Trophoblast cell (in vitro differentiated cells and primary cell): Measurements from ENCODE around the gene KRT6C.
A peak's percentile ranks its signal among the peaks of the same experiment; 100 is the strongest.

Experiments used
- DNase-seq, 2 donors: peaks; one replicate each; pipeline ENCODE4 v3.0.0-alpha.2; 2016
- H2AFZ ChIP-seq: 2 replicates; pipeline ENCODE4 v1.6.1; 2013; ENCODE audit warnings: low read length, moderate library complexity, mild to moderate bottlenecking; ENCODE audit not compliant: insufficient read depth, poor library complexity
- H2AK5ac ChIP-seq: 2 replicates; pipeline ENCODE4 v1.6.1; 2013; ENCODE audit warnings: mild to moderate bottlenecking, low read length
- H2BK120ac ChIP-seq: 2 replicates; pipeline ENCODE4 v1.6.1; 2013; ENCODE audit warnings: low read length, mild to moderate bottlenecking, moderate library complexity; ENCODE audit not compliant: insufficient read depth, poor library complexity
- H2BK12ac ChIP-seq: 2 replicates; pipeline ENCODE4 v1.6.1; 2013; ENCODE audit warnings: mild to moderate bottlenecking, low read length, moderate library complexity
- H2BK5ac ChIP-seq: 2 replicates; pipeline ENCODE4 v1.6.1; 2013; ENCODE audit warnings: low read length, low read depth, moderate library complexity, mild to moderate bottlenecking; ENCODE audit not compliant: poor library complexity
- H3K14ac ChIP-seq: 2 replicates; pipeline ENCODE4 v1.6.1; 2013; ENCODE audit warnings: mild to moderate bottlenecking, low read length
- H3K18ac ChIP-seq: 2 replicates; pipeline ENCODE4 v1.6.1; 2013; ENCODE audit warnings: mild to moderate bottlenecking, low read length
- H3K23ac ChIP-seq: 2 replicates; pipeline ENCODE4 v1.6.1; 2013; ENCODE audit warnings: low read length
- H3K27ac ChIP-seq: 2 replicates; pipeline ENCODE4 v1.5.1; 2013; ENCODE audit warnings: low read depth, mild to moderate bottlenecking, inconsistent platforms, low read length, moderate library complexity
- H3K27me3 ChIP-seq: 2 replicates; pipeline ENCODE4 v1.6.1; 2013; ENCODE audit warnings: inconsistent platforms, mild to moderate bottlenecking, low read length, moderate library complexity; ENCODE audit not compliant: insufficient read depth
- H3K36me3 ChIP-seq, 2 experiments: 1 replicate in 1 of 2; 2 replicates in 1 of 2; pipeline ENCODE4 v1.6.1; 2013; ENCODE audit warnings: low read length in 2 of 2, mild to moderate bottlenecking in 2 of 2, moderate library complexity in 1 of 2; ENCODE audit not compliant: insufficient read depth in 2 of 2, control insufficient read depth in 1 of 2
- H3K4ac ChIP-seq: 2 replicates; pipeline ENCODE4 v1.6.1; 2013; ENCODE audit warnings: low read depth, mild to moderate bottlenecking, low read length, moderate library complexity
- H3K4me1 ChIP-seq, 2 experiments: 1 replicate in 1 of 2; 2 replicates in 1 of 2; pipeline ENCODE4 v1.6.1; 2013; ENCODE audit warnings: low read length in 2 of 2, mild to moderate bottlenecking in 2 of 2, moderate library complexity in 1 of 2; ENCODE audit not compliant: insufficient read depth in 2 of 2, control insufficient read depth in 1 of 2
- H3K4me2 ChIP-seq: 2 replicates; pipeline ENCODE4 v1.6.1; 2013; ENCODE audit warnings: inconsistent platforms, mild to moderate bottlenecking, low read length, moderate library complexity
- H3K4me3 ChIP-seq: 2 replicates; pipeline ENCODE4 v1.5.1; 2013; ENCODE audit warnings: mild to moderate bottlenecking, low read depth, low read length, inconsistent platforms
- H3K79me1 ChIP-seq: one replicate; pipeline ENCODE4 v1.6.1; 2013; ENCODE audit warnings: low read length
- H3K79me2 ChIP-seq: 2 replicates; pipeline ENCODE4 v1.6.1; 2013; ENCODE audit warnings: low read length, mild to moderate bottlenecking; ENCODE audit not compliant: control insufficient read depth, insufficient read depth, poor library complexity
- H3K9ac ChIP-seq: 2 replicates; pipeline ENCODE4 v1.6.1; 2013; ENCODE audit warnings: mild to moderate bottlenecking, low read length
- H3K9me3 ChIP-seq: 2 replicates; pipeline ENCODE4 v1.6.1; 2013; ENCODE audit warnings: low read depth, mild to moderate bottlenecking, control low read depth, inconsistent platforms, low read length; ENCODE audit not compliant: insufficient read depth
- H4K12ac ChIP-seq: 2 replicates; pipeline ENCODE4 v1.6.1; 2013; ENCODE audit warnings: low read depth, mild to moderate bottlenecking, low read length, moderate library complexity
- H4K8ac ChIP-seq: 2 replicates; pipeline ENCODE4 v1.6.1; 2013; ENCODE audit warnings: low read depth, mild to moderate bottlenecking, low read length, moderate library complexity
- H4K91ac ChIP-seq: one replicate; pipeline ENCODE4 v1.6.1; 2013; ENCODE audit warnings: low read depth, mild to moderate bottlenecking, low read length, moderate library complexity
- WGBS: extraction: QIAGEN DNeasy Blood & Tissue Kit; methylation state at CpG from one replicate; pipeline ENCODE4 v1.1.7; 2013; ENCODE audit warnings: missing lambda C conversion rate; ENCODE audit not compliant: insufficient read length, insufficient coverage; ENCODE audit errors: extremely low coverage; 5-methylcytosine and 5-hydroxymethylcytosine counted together

The KRT6C gene

GRCh38 chr12:52469853-52470252 is 3.8 kb downstream of the KRT6C start:
- no peak overlapping the region for H3K4me3 ChIP-seq
- no peak overlapping the region for H3K27ac ChIP-seq
- H3K4me1 ChIP-seq = no peaks in the 10 kb centered on the region
- H4K91ac ChIP-seq = no peak overlapping the region
- no peak overlapping the region for H2BK12ac ChIP-seq
- H4K12ac ChIP-seq = no peak overlapping the region
- no peak overlapping the region for H2BK120ac ChIP-seq
- no peak overlapping the region for H3K9ac ChIP-seq
- no peak overlapping the region for H3K18ac ChIP-seq
- no peak overlapping the region for H4K8ac ChIP-seq
- no peak overlapping the region for H2BK5ac ChIP-seq
- no peak overlapping the region for H3K4me2 ChIP-seq
- DNase-seq = no peak
- H2AK5ac ChIP-seq = no peak overlapping the region
- H3K79me2 ChIP-seq = no peaks in the 10 kb centered on the region
- H3K23ac ChIP-seq = no peak overlapping the region
- H3K14ac ChIP-seq = no peak overlapping the region
- H2AFZ ChIP-seq = no peak overlapping the region
- H3K27me3 ChIP-seq = no peaks in the 10 kb centered on the region
- no peaks in the 10 kb centered on the region for H3K36me3 ChIP-seq
- no peaks in the 10 kb centered on the region for H3K79me1 ChIP-seq
- H3K9me3 ChIP-seq = no peaks in the 10 kb centered on the region
- no CpG with 5 or more reads among the region's 4 CpGs for WGBS
- no peak overlapping the region for H3K4ac ChIP-seq

DNA sequence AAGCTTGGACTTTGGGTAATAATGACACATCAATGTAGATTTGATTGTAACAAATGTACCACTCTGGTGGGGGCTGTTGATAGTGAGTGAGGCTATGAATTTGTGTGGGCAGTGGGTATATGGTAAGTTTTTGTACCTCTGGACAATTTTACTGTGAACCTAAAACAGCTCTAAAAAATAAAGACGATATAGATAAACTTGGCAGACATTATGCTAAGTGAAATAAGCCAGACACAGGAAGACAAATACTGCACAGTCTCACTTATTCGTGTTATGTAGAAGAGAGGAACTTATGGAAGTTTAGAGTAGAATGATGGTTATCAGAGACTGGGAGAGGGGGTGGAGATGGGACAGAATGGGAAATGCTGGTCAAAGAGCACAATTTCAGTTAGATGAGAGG is 8.7 kb downstream of the KRT6C start:
- WGBS = no CpG with 5 or more reads among the region's 2 CpGs
- no peak overlapping the region for H3K18ac ChIP-seq
- H2BK120ac ChIP-seq = no peak overlapping the region
- no peak overlapping the region for H2BK12ac ChIP-seq
- H2AK5ac ChIP-seq = no peak overlapping the region
- H3K36me3 ChIP-seq = no peaks in the 10 kb centered on the region
- H3K4me3 ChIP-seq = no peak overlapping the region
- no peaks in the 10 kb centered on the region for H3K27me3 ChIP-seq
- H3K23ac ChIP-seq = no peak overlapping the region
- no peak overlapping the region for H2AFZ ChIP-seq
- no peak overlapping the region for H3K4me2 ChIP-seq
- no peak overlapping the region for H4K91ac ChIP-seq
- no peak for DNase-seq
- H2BK5ac ChIP-seq = no peak overlapping the region
- H3K14ac ChIP-seq = no peak overlapping the region
- no peak overlapping the region for H3K4ac ChIP-seq
- H4K8ac ChIP-seq = no peak overlapping the region
- no peaks in the 10 kb centered on the region for H3K9me3 ChIP-seq
- no peak overlapping the region for H3K9ac ChIP-seq
- H4K12ac ChIP-seq = no peak overlapping the region
- no peak overlapping the region for H3K27ac ChIP-seq
- H3K79me1 ChIP-seq = no peaks in the 10 kb centered on the region
- no peaks in the 10 kb centered on the region for H3K79me2 ChIP-seq
- H3K4me1 ChIP-seq = no peaks in the 10 kb centered on the region

- Histone ChIP-seq H2BK120ac (no peak overlapping the region), H3K4me1 (no peaks in the 10 kb centered on the region), H2AFZ (no peak overlapping the region), H3K4me3 (no peak overlapping the region), H2AK5ac (no peak overlapping the region), H3K79me2 (no peaks in the 10 kb centered on the region), H3K18ac (no peak overlapping the region), H2BK5ac (no peak overlapping the region), H3K36me3 (no peaks in the 10 kb centered on the region), H3K27ac (no peak overlapping the region), H3K79me1 (no peaks in the 10 kb centered on the region), H2BK12ac (no peak overlapping the region), H3K4me2 (no peak overlapping the region), H3K14ac (no peak overlapping the region), H3K27me3 (no peaks in the 10 kb centered on the region), H3K23ac (no peak overlapping the region), H4K12ac (no peak overlapping the region), H4K8ac (no peak overlapping the region), H3K9ac (no peak overlapping the region), H3K9me3 (no peaks in the 10 kb centered on the region), H4K91ac (no peak overlapping the region), H3K4ac (no peak overlapping the region)
- no CpG with 5 or more reads among the region's 5 CpGs for WGBS
- peak in 1 of 2 donors; percentile 42 for DNase-seq
Measured at GRCh38 chr12:52461693-52462092, 11.9 kb downstream of the KRT6C start.

GRCh38 chr12:52458861-52459260 is 14.7 kb downstream of the KRT6C start:
- no peak overlapping the region for H3K9ac ChIP-seq
- no peak overlapping the region for H4K12ac ChIP-seq
- no peaks in the 10 kb centered on the region for H3K27me3 ChIP-seq
- H2AFZ ChIP-seq = no peak overlapping the region
- no peak overlapping the region for H4K91ac ChIP-seq
- H2AK5ac ChIP-seq = no peak overlapping the region
- H3K23ac ChIP-seq = no peak overlapping the region
- no CpG with 5 or more reads among the region's 5 CpGs for WGBS
- H3K4me2 ChIP-seq = no peak overlapping the region
- H4K8ac ChIP-seq = no peak overlapping the region
- H3K18ac ChIP-seq = no peak overlapping the region
- no peak overlapping the region for H3K4me3 ChIP-seq
- H3K4me1 ChIP-seq = no peaks in the 10 kb centered on the region
- no peak overlapping the region for H2BK5ac ChIP-seq
- H3K9me3 ChIP-seq = no peaks in the 10 kb centered on the region
- no peak overlapping the region for H3K14ac ChIP-seq
- H2BK120ac ChIP-seq = no peak overlapping the region
- no peaks in the 10 kb centered on the region for H3K79me1 ChIP-seq
- H3K27ac ChIP-seq = no peak overlapping the region
- H3K4ac ChIP-seq = no peak overlapping the region
- no peaks in the 10 kb centered on the region for H3K36me3 ChIP-seq
- no peaks in the 10 kb centered on the region for H3K79me2 ChIP-seq
- no peak for DNase-seq
- no peak overlapping the region for H2BK12ac ChIP-seq
